ENCODE data around the gene MRPS12. TPM values are rescaled to one million over a fixed set of nuclear protein-coding genes. Genes with fewer than 3 reads are reported as not detected.

Gene MRPS12
- total and polyA plus RNA-seq, 2 of the 13 experiments (the other 11 are each of a cell fraction or from before 2014, with no cell fraction given) = 27.5 to 54.8 TPM

- TF ChIP-seq ZNF33A (CRISPR knock-in tag; IDR thresholded peaks at IDR 0.05; ENCODE audit: borderline replicate concordance) (0 out of 2 replicates have a peak, but pooled peaks have one; percentile 35), ZNF615 (CRISPR knock-in tag; IDR thresholded peaks at IDR 0.05; ENCODE audit: borderline replicate concordance) (no peak), BORCS8-MEF2B (CRISPR knock-in tag; IDR thresholded peaks at IDR 0.05) (no peak; the same call in none of the 2 replicates), SP5 (CRISPR knock-in tag; IDR thresholded peaks at IDR 0.05; ENCODE audit: borderline replicate concordance, low read depth) (peak; percentile 81), HMGXB3 (CRISPR knock-in tag; IDR thresholded peaks at IDR 0.05; ENCODE audit: borderline replicate concordance) (peak; percentile 94), IKZF4 (CRISPR knock-in tag; IDR thresholded peaks at IDR 0.05; ENCODE audit: borderline replicate concordance, low read depth, not compliant biosample characterization) (no peak), NFE2L2 (IDR thresholded peaks at IDR 0.05; ENCODE audit: low read length) (no peak), ATAD3A (CRISPR knock-in tag; IDR thresholded peaks at IDR 0.05) (no peak), HNF4A (CRISPR knock-in tag; IDR thresholded peaks at IDR 0.05) (no peak), CHD4 (IDR thresholded peaks at IDR 0.05; ENCODE audit: borderline replicate concordance, low read length) (no peak), ZNF572 (CRISPR knock-in tag; IDR thresholded peaks at IDR 0.05) (no peak), SRSF4 (IDR thresholded peaks at IDR 0.05; ENCODE audit: low read depth, low read length, poor library complexity, severe bottlenecking) (no peak), ZNF639 (CRISPR knock-in tag; conservative IDR thresholded peaks at IDR 0.05) (peak; percentile 70; the same call in 1 of the 2 replicates), AHR (CRISPR knock-in tag; IDR thresholded peaks at IDR 0.05) (no peak), MTF1 (CRISPR knock-in tag; IDR thresholded peaks at IDR 0.05) (no peak), REPIN1 (CRISPR knock-in tag; IDR thresholded peaks at IDR 0.05; ENCODE audit: borderline replicate concordance, low read depth) (no peak), ZNF709 (CRISPR knock-in tag; IDR thresholded peaks at IDR 0.05) (no peak; the same call in 1 of the 2 replicates), GFI1 (CRISPR knock-in tag; IDR thresholded peaks at IDR 0.05; ENCODE audit: borderline replicate concordance) (no peak)
- TF ChIP-seq, protein P1, sequence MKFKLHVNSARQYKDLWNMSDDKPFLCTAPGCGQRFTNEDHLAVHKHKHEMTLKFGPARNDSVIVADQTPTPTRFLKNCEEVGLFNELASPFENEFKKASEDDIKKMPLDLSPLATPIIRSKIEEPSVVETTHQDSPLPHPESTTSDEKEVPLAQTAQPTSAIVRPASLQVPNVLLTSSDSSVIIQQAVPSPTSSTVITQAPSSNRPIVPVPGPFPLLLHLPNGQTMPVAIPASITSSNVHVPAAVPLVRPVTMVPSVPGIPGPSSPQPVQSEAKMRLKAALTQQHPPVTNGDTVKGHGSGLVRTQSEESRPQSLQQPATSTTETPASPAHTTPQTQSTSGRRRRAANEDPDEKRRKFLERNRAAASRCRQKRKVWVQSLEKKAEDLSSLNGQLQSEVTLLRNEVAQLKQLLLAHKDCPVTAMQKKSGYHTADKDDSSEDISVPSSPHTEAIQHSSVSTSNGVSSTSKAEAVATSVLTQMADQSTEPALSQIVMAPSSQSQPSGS (CRISPR knock-in tag; IDR thresholded peaks at IDR 0.05) = peak; percentile 40; the same call in 1 of the 2 replicates
- TF ChIP-seq, protein P2, sequence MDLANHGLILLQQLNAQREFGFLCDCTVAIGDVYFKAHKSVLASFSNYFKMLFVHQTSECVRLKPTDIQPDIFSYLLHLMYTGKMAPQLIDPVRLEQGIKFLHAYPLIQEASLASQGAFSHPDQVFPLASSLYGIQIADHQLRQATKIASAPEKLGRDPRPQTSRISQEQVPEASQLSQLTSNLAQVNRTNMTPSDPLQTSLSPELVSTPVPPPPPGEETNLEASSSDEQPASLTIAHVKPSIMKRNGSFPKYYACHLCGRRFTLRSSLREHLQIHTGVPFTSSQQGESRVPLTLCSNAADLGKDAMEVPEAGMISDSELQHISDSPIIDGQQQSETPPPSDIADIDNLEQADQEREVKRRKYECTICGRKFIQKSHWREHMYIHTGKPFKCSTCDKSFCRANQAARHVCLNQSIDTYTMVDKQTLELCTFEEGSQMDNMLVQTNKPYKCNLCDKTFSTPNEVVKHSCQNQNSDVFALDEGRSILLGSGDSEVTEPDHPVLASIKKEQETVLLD (CRISPR knock-in tag; IDR thresholded peaks at IDR 0.05; ENCODE audit: low read depth) = no peak; the same call in 1 of the 2 replicates
Measured at GRCh38 chr19:38899447-38900201, 31.1 kb upstream of the MRPS12 start, which contains the start of the genes NFKBIB and SIRT2 (continued).
